ENCODE results near the gene GOPC. TPM values are rescaled to one million over a fixed set of nuclear protein-coding genes. Genes with fewer than 3 reads are reported as not detected.

The GOPC gene
- 22.1 and 38.0 TPM in 2 replicates for total RNA-seq

DNA sequence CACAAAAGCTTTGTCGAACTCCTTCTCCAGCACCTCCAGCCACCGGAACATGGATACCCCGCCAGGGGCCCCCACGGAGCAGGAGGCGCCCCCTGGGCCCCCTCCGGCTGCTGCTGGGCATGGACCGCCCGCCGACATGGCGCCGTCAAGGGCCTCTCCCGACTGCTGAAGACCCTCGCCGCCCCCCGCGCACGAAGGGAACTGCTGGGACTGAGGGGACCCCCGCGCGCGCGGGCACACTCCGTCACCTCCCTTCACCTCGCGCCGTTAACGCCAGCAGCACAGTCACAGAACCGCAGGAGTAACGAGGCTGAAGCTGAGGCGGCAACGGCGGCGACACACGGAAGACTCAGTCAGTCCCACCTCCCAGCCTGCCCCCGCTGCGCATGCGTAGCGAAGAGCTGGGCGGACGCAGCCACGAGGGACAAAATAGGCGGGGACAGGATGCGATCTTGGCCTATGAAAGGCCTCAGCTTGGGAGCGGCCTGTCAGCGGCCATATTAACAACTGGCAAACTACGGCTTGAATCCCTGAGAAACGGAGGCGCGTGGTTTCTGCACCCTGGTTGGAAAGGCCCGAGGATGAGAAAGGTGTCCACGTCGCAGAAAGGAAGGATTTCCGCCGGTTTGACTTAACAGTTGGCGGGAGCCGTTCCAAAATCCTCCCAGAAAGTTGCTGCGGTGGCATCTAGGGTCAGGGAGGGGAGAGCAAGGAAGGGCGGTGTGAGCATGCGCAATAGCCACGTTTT is at the start of gene GOPC:
Gene GOPC, minus strand, starts transcription at position 361 of the 748 bp plus-strand sequence. Its CDS starts 223 bp downstream, at position 138.

Other genes starting within 250 kb of the GOPC start
- gene ROS1, start 176.6 kb downstream of the GOPC start, total RNA-seq, result under 0.01 TPM in 2 replicates
- gene DCBLD1, start 119.8 kb downstream of the GOPC start, total RNA-seq, result 13.9 and 17.7 TPM in 2 replicates
- gene NUS1, start 73.0 kb upstream of the GOPC start, total RNA-seq, result 7.9 and 13.9 TPM in 2 replicates